Activated T-helper 9 cell treated with anti-CD3 and anti-CD28 coated beads, Interleukin-2, amount 50 U/mL, for 16 hours (primary cell): ENCODE measurements around the gene SYNDIG1.

Experiments used
- DNase-seq: peaks from one replicate; pipeline ENCODE4 v3.0.0-alpha.2; 2020; ENCODE audit warnings: low read depth

Gene SYNDIG1

DNA sequence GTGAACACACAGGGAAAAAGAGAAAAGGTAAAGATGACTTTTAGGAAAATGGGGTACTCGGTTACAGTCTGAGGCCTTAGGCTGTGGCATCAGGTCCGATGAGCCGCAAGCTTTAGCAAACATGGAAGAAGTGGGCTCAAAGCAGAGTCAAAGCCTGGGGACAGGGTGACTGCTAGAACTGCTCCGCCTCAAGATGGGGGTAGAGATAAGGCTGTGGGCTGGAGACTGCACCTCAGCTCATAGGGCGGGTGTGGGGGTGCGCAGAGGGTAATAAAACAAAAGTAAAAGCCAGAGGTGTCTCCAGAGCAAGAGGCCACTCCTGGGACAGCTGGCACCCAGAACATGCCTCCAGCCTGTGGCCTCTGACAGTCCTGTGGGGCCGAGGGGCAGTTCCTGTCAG is 21.3 kb upstream of the SYNDIG1 start:
- DNase-seq, result no peak

- DNase-seq, result no peak
Measured at GRCh38 chr20:24449026-24449720, 20.3 kb upstream of the SYNDIG1 start.

DNA sequence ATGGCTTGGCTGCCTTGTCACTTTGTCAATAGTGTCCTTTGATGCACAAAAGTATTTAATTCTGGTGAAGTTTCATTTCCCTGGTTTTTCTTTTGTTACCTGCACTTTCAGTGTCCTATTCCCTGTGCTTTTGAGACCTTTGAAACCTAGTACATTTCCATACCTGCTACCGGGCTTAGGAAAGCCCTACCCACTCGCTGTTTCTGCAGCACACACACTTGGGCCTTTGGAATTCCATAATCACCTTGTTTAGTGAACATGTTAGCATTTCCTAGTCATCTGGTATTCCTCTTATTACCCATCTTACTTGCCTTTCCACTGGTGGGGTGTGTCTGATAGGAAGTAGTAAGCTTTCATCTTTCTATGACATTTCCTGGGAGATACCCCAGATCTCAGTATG is 19.3 kb upstream of the SYNDIG1 start:
- DNase-seq, result no peak

DNA sequence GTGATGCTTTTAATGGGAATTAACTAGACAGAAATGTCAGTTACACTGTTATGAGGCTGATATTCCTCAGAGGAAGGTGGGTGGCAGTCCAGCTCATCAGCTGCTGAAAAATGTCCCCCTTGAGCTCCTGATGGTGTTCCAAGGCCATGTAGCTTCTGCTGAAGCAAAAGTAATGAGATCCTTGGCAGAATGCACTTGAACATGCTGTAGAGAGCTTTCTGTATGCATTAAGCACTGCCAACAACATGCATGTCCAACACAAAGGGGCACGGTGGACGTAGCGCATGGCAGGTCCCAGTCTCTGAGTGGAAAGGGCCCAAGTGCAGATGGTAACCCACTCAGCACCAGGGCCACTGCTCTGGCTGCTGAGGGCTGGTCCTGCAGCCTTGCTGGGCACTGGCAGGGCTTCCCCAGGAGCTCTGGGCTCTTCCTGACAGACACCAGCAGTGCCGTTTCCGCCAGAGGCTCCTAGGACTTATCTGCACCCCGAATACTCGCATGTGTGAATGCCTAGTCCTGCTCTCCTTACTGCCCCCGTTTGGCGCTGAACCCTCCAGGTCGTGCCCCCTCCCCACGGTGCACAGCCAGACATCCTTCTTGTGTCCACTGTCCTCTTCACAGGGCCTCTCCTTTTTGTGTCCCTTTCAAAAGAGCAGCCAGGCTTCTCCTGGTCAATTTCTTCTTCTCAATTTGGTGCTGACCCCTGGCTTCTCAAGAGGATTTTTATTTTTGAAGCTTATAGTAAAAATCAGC is 18.6 kb upstream of the SYNDIG1 start:
- DNase-seq, result no peak

- no peak for DNase-seq
Measured at GRCh38 chr20:24451428-24451827, 18.0 kb upstream of the SYNDIG1 start.

- DNase-seq, result no peak
Measured at GRCh38 chr20:24452016-24452415, 17.4 kb upstream of the SYNDIG1 start.

DNA sequence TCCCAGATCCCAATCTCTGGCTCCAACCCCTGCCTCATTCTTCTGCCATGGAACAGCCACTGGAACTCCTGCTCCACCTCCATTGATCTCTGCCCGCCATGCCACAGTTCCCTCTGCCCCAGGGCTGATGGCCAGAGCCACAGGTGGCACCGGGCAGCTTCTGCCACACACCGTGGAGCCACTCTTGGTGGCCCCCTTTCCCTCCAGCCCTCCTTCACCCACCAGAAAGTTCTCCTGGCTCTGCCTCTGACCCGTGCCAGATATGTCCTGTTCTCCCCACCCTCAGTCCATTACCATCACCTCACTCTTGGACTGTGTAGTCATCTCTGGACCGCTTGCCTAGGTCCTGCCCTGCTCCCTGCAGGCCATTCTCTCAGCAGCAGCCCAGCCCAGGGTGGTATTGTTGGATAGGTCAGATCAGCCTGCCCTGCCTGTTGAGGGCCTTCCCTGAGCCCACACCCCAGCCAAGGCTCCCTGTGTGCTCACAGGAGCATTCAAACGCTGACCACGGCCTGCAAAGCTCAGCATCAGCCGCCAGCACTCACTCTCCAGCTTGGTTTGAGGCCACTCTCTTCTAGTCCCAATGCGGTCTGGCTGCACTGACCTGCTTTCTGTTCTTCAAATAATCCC is 16.8 kb upstream of the SYNDIG1 start:
- DNase-seq, result no peak

GRCh38 chr20:24453869-24454268 is 15.6 kb upstream of the SYNDIG1 start:
- no peak for DNase-seq

GRCh38 chr20:24455081-24455480 is 14.3 kb upstream of the SYNDIG1 start:
- no peak for DNase-seq

DNA sequence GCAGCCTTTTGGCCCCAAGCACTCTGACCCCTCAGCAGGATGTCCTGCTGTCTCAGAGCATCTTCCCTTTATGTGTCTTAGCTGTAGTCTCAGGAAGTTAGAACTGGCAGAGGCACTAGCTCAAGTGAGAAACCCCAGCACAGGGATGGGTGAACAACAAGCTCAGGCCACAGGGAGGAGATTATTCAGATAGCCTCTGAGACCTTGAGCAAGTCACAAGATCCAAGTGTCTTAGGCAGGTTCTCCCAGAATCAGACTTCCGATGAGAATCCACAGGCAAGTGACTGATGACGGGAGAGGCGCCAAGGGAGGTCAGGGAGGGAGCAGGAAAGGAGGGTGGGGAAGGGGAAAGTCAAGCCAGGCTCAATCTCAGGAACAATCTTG is 13.0 kb upstream of the SYNDIG1 start:
- no peak for DNase-seq

GRCh38 chr20:24458436-24458835 is 11.0 kb upstream of the SYNDIG1 start:
- no peak for DNase-seq

DNA sequence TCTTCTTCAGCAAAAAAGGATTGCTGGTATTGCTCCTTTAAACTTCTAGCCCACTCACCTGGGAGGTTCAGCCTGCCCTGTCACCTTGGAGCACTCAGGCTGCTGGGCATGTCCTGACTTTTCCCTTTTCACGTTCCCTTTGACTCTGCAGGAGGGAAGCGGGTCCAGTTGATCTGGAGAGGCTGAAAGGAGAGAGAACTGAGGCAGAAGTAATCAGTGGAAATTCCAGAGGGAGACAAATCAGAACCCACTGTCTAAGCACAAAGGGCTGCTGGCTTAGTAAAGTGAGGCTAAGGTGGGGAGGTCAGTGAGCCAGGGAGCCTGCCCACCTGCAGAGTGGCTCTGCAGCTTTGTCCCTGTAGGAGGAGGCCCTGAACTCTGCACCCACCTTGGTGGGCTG is 9.7 kb upstream of the SYNDIG1 start:
- DNase-seq, result no peak

DNA sequence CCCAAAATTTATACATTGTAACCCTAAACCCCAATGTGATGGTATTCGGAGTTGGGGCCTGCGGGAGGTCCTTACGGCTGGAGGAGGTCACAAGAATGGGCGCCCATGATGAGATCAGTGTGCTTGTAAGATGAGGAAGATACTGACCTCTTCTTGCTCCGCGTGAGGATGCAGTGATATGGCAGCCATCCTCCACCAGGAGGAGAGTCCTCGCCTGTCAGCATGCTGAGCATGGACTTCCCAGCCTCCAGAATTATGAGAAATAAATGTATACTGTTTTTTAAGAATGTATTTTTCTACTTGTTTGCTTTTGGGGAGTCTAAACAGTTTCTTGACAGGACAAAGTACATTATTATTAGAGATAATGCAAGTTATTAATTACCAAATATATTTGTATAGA is 8.7 kb upstream of the SYNDIG1 start:
- no peak for DNase-seq

GRCh38 chr20:24461848-24462247 is 7.6 kb upstream of the SYNDIG1 start:
- no peak for DNase-seq

GRCh38 chr20:24462460-24463010 is 6.9 kb upstream of the SYNDIG1 start:
- no peak for DNase-seq

DNA sequence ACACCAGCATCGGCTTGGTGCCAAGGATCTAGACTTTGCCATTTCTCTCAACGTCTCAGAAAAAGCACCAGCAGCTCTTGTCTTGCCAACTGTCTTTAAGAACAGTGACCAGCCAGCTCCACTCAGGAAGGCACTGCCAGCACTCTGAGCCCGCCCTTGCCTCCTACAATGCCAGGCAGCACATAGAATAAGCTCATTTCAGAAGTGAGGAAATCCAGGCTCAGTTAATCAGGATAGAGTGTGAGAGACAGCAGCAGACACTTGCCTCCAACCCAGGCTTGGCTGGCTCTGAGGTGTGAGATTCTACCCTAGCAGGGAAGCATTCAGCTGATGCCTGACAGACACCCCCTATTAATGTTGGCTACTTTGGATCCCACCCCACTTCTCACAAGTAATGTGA is 4.3 kb upstream of the SYNDIG1 start:
- DNase-seq, result no peak

DNA sequence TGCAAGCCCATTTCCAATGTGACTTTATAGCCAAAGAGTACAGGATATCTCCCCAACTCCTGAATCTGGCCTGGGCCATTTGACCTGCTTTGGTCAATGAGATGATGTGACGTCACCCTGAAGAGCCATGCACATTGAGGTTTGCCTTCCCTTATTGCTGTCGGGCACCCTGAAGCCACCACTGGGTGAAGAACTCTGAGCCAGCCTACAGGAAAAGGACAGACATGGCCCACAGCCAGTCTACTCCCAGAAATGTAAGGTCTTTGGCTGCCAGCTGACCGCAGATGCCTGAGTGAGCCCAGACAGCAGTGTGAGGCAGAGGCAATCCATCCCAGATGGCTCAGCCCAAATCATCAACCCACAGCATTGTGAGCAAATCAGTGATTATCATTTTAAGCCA is 3.7 kb upstream of the SYNDIG1 start:
- no peak for DNase-seq

GRCh38 chr20:24468401-24469115 is 871 bp upstream of the SYNDIG1 start:
- no peak for DNase-seq

- DNase-seq, result no peak
Measured at GRCh38 chr20:24469894-24470745, 691 bp downstream of the SYNDIG1 start.

DNA sequence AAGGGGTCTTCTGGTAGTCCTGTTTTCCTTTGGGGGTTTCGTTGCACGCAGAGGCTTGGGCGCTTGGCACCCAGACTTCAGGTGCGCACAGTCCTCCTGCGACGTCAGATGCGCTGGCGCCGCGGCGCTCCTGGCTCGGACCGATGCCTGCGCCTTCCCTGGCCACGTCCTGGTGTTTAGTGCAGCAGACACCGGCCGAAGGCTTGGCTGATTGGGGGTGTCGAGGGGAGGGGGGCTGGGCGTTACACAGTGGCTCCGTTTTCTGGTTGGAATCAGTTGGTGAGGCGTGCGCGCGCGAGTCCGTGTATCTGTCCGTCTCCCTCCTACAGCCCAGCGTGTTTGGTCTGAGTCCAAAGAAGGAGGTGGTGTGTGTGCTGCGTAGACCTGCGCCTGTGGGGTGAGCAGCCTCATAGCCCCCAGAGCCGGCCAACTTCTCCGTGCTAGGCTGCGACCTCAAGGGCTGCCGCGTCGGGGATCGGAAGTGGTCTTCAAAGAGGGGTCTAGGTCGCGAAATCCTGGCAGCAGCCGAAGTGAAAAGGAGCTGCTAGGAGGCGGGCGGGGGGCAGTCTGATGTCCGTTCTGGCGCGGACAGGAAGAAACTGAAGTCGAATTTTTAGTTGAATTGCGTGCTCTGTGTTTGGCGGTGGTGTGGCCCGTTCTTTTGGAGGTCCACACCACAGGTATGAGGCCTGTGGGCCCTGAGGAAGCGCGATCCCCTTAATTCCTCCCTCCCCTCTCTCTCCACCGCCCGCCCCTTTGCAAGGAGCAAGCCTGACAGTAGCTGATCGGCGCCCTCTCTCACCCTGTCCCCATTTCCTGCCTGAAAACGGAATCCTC is 1.5 kb downstream of the SYNDIG1 start:
- DNase-seq, result no peak

- no peak for DNase-seq
Measured at GRCh38 chr20:24472426-24472825, 3.0 kb downstream of the SYNDIG1 start.
